Dermis lymphatic vessel endothelial cell (primary cell): ENCODE data around the gene SF3B2. TPM values are rescaled to one million over a fixed set of nuclear protein-coding genes. Genes with fewer than 3 reads are reported as not detected.

Experiments
- total RNA-seq: library from RNA; depleted of rRNA; stranded (reverse); fragments of >200 nt; gene quantifications from 2 replicates; pipeline ENCODE4 v1.2.1, GENCODE V29; 2014

SF3B2 gene, protein sequence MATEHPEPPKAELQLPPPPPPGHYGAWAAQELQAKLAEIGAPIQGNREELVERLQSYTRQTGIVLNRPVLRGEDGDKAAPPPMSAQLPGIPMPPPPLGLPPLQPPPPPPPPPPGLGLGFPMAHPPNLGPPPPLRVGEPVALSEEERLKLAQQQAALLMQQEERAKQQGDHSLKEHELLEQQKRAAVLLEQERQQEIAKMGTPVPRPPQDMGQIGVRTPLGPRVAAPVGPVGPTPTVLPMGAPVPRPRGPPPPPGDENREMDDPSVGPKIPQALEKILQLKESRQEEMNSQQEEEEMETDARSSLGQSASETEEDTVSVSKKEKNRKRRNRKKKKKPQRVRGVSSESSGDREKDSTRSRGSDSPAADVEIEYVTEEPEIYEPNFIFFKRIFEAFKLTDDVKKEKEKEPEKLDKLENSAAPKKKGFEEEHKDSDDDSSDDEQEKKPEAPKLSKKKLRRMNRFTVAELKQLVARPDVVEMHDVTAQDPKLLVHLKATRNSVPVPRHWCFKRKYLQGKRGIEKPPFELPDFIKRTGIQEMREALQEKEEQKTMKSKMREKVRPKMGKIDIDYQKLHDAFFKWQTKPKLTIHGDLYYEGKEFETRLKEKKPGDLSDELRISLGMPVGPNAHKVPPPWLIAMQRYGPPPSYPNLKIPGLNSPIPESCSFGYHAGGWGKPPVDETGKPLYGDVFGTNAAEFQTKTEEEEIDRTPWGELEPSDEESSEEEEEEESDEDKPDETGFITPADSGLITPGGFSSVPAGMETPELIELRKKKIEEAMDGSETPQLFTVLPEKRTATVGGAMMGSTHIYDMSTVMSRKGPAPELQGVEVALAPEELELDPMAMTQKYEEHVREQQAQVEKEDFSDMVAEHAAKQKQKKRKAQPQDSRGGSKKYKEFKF
- 69.2 and 74.9 TPM in 2 replicates for total RNA-seq

DNA sequence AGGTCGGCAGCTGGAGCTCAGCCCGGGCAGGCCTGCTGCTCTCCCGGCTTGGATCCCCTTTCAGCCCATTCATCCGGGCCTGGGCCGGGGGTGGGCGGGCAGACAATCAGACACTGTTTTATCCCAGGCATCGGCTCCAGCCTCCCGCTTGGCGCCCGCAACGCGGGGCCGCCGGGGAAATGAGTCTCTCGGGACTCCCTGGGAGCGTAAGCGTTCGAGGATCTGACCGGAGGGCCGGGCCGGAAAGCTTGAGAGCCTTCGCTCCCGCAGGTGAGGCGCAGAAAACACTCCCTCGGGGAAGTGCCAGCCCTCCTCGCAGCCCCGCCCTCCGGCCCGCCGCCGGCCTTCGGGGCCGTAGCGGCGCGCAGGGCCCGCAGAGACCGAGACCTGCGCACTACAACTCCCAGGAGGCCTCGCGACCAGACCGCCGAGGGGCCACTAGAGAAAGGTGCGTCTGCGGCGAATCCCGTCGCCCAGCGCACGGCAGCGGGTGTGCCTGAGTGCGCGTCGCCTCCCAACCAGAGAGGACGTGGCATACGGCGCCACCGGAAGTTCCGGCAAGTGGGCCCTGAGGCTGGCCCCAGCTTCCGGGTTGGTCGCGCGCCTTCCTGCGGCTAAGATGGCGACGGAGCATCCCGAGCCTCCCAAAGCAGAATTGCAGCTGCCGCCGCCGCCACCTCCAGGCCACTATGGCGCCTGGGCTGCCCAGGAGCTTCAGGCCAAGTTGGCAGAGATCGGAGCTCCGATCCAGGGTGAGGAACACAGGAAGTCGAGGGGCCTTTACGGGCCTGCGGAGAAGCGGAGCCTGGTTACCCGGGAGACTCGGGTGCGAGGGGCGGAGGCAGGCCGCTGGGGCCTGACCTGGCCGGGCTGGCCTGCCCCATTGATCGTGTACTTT is at the start of gene SF3B2:
Gene SF3B2, plus strand, starts transcription at position 599 of the 898 bp plus-strand sequence. Its CDS starts 21 bp downstream, at position 620.

DNA sequence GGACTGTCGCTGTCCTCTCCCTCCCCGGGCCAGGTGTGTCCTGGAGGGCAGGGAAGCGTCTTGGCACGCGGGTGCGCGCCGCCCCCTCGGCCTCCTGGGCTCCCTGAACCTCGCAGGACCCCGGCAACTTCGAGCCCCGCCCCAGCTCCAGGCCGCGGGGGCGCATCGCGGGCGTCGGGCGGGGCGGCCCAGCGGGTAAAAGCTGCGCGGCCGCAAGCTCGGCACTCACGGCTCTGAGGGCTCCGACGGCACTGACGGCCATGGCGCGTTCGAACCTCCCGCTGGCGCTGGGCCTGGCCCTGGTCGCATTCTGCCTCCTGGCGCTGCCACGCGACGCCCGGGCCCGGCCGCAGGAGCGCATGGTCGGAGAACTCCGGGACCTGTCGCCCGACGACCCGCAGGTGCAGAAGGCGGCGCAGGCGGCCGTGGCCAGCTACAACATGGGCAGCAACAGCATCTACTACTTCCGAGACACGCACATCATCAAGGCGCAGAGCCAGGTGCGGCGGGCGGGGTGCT is 40.3 kb upstream of the SF3B2 start, which contains the start of gene CST6:
Gene CST6, plus strand, starts transcription at position 224 of the 519 bp plus-strand sequence. Its CDS starts 37 bp downstream, at position 261.

DNA sequence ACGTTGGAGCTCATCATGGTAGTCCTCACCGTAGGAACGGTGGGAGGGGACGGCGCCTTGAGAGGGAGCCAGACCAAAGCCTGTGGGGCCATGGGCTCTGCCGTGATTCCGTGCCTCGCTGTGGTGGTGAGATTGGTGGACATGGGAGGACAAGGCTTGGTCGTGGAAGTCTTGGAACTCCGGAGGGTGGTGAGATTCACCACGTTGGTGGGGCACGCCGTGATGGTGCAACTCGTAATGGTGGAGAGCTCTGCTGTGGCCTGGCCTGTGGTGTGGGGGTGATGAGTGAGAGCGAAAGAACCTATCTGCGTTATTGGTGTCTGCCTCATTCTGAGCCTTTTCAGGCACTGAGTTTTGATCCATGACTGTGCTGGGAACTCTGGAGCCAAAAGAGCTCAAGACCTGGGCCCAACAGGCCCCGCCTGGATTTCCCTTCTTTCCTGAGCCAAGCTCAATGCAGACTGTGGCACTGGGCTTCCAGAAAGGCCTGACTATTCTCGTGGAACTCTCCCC is 26.1 kb upstream of the SF3B2 start, which contains the start of gene CATSPER1:
Gene CATSPER1, minus strand, starts transcription at position 463 of the 513 bp plus-strand sequence. Its CDS starts 100 bp downstream, at position 363.

DNA sequence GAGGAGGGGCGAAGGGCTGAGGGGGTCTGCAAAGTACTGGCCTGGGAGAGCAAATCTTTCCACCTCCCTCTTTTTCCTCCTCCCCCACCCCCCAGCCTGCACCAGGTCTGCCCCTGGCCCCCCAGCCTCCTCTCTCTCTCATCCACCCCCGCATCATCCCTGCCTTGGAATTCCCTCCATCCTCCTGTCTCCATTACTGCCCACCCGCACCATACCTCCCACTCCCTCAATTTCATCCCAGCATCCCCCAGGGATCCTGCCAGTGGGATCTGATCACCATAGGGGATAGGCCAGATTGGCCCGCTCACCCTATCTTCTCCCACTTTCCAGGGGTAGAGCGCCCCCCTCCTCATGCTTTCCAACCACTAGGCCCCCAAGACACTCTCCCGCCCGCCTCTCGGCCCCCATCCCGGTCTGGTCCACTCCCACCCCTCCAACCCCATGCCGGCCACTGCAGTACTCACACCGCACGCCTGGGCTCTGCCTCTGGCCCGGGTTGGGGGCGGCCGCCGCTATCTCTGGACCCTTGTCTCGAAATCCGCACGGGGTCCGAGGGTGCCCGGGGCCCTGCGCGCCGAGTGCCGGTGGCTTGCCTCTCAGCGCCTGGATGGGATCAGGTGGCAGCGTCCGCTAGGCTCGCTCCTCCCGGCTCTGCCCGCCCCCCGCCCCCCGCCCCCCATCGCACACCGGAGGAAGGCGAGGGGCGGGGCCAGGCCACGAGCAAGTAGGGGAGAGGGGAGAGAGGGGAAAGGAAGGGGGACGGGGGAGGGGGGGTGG is 3.4 kb upstream of the SF3B2 start, which contains the start of gene GAL3ST3:
Gene GAL3ST3, minus strand, starts transcription at position 615 of the 777 bp plus-strand sequence. CDS start 3,746 bp downstream, outside the sequence.

DNA sequence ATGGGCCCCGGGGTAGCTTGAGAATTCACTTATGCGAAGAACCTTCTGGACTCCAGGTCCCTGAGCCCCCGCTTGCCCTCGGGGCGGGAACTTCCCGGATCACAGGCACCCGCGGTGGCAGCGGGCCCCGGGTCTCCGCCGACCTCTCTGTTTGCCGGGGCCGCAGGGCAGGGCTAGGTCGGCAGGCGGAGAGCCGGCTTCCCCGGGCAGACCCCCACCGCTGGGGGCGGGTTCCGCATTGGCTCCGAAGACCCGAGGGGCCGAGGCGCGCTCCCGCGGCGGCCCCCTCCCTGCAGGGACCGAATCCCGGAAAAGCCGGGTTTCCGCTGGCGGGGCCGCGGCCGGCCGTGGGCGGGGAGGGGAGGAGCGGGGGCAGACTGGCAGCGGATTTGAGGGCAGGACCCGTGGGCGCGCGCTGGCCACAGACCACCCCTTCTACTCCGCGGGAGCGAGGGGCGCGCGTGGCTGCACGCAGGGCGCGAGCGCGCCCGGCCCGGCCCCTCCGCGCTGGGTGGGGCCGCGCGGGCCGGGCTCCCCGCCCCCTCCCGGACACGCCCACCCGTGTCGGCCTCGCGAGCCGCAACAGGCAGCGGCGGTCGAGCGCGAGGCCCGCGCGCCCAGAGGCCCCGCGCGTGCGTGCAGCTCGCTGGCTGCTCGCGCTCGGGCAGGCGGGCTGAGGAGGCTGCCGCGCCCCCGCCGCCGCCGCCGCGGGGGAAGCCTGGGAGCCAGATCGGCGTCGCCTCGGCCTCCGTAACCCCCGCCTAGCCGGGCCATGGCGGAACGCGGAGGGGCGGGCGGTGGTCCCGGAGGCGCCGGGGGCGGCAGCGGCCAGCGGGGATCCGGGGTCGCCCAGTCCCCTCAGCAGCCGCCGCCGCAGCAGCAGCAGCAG is 17.8 kb downstream of the SF3B2 start, which contains the start of gene PACS1:
Gene PACS1, plus strand, starts transcription at position 558 of the 889 bp plus-strand sequence. Its CDS starts 215 bp downstream, at position 773.

Other genes starting within 250 kb of the SF3B2 start
- 0.22 and 0.52 TPM in 2 replicates for gene SNX32, start 218.4 kb upstream of the SF3B2 start, total RNA-seq
- 806 and 989 TPM in 2 replicates for gene CFL1, start 194.2 kb upstream of the SF3B2 start, total RNA-seq
- gene MUS81, start 191.9 kb upstream of the SF3B2 start, total RNA-seq: 31.1 and 35.2 TPM in 2 replicates
- 26.3 and 28.1 TPM in 2 replicates for gene EFEMP2, start 179.6 kb upstream of the SF3B2 start, total RNA-seq
- 0.17 and 0.33 TPM in 2 replicates for gene CTSW, start 172.5 kb upstream of the SF3B2 start, total RNA-seq
- 135 and 155 TPM in 2 replicates for gene FIBP, start 163.9 kb upstream of the SF3B2 start, total RNA-seq
- 34.1 and 38.2 TPM in 2 replicates for gene CCDC85B, start 161.7 kb upstream of the SF3B2 start, total RNA-seq
- gene FOSL1, start 152.0 kb upstream of the SF3B2 start, total RNA-seq: 0.76 and 1.5 TPM in 2 replicates
- 15.7 and 16.7 TPM in 2 replicates for gene C11orf68, start 133.3 kb upstream of the SF3B2 start, total RNA-seq
- gene DRAP1, start 132.9 kb upstream of the SF3B2 start, total RNA-seq: 94.6 and 110 TPM in 2 replicates
- not detected in 2 replicates for gene TSGA10IP, start 106.9 kb upstream of the SF3B2 start, total RNA-seq
- 33.8 and 34.3 TPM in 2 replicates for gene SART1, start 90.6 kb upstream of the SF3B2 start, total RNA-seq
- 25.1 and 27.2 TPM in 2 replicates for gene EIF1AD, start 50.2 kb upstream of the SF3B2 start, total RNA-seq
- gene BANF1, start 49.9 kb upstream of the SF3B2 start, total RNA-seq: 17.5 and 20.4 TPM in 2 replicates
- gene CST6, start 40.4 kb upstream of the SF3B2 start, total RNA-seq: 0.11 and 0.34 TPM in 2 replicates
- gene CATSPER1, start 25.9 kb upstream of the SF3B2 start, total RNA-seq: 0.26 TPM in 1 of 2 replicates, not detected in the other
- 0.09 and 0.11 TPM in 2 replicates for gene GAL3ST3, start 3.2 kb upstream of the SF3B2 start, total RNA-seq
- gene PACS1, start 17.9 kb downstream of the SF3B2 start, total RNA-seq: 19.5 and 30.9 TPM in 2 replicates
- gene KLC2, start 205.3 kb downstream of the SF3B2 start, total RNA-seq: 6.3 and 8.3 TPM in 2 replicates
- gene RAB1B, start 216.3 kb downstream of the SF3B2 start, total RNA-seq: 62.6 and 66.1 TPM in 2 replicates
- gene CNIH2, start 225.8 kb downstream of the SF3B2 start, total RNA-seq: 0.09 TPM in 1 of 2 replicates, not detected in the other
- 82.2 and 124 TPM in 2 replicates for gene YIF1A, start 236.8 kb downstream of the SF3B2 start, total RNA-seq
- gene TMEM151A, start 239.5 kb downstream of the SF3B2 start, total RNA-seq: not detected in 2 replicates